HepG2 (cell line): Measurements from ENCODE around the gene NDOR1. TPM values are rescaled to one million over a fixed set of nuclear protein-coding genes. Genes with fewer than 3 reads are reported as not detected.
A peak's percentile ranks its signal among the peaks of the same experiment; 100 is the strongest.

Source experiments
- CREB1 ChIP-seq, 2 experiments: fragments of 450-650 bp in 1 of 2; IDR thresholded peaks; 2 replicates each; pipeline ENCODE4 v1.6.1; 2016 to 2017; ENCODE audit warnings: control low read depth in 1 of 2, mild to moderate bottlenecking in 1 of 2, missing compliant biosample characterization in 1 of 2, missing genetic modification characterization in 1 of 2
- EZH2 ChIP-seq: conservative IDR thresholded peaks from 2 replicates; pipeline ENCODE4 v1.6.1; 2012; ENCODE audit warnings: mild to moderate bottlenecking, low read depth, low read length, moderate library complexity
- FOXC1 ChIP-seq: sonication (generic); formaldehyde crosslinking; IDR thresholded peaks from 2 replicates; pipeline ENCODE4 v1.8.0; 2022; ENCODE audit warnings: mild to moderate bottlenecking, missing genetic modification reagents, borderline replicate concordance
- MYC ChIP-seq: sonication (generic); formaldehyde crosslinking; IDR thresholded peaks from 2 replicates; pipeline ENCODE4 v1.9.0; 2021; ENCODE audit warnings: missing genetic modification reagents, borderline replicate concordance
- RBM22 ChIP-seq: fragments of 200-400 bp; formaldehyde crosslinking; optimal IDR thresholded peaks from 2 replicates; pipeline ENCODE3; 2017; ENCODE audit warnings: mild to moderate bottlenecking, low read length, moderate library complexity
- SAP130 ChIP-seq: IDR thresholded peaks from 2 replicates; pipeline ENCODE4 v1.6.1; 2016; ENCODE audit warnings: low read depth
- SCMH1 ChIP-seq: sonication (generic); formaldehyde crosslinking; IDR thresholded peaks from 2 replicates; pipeline ENCODE4 v1.9.0; 2021; ENCODE audit warnings: missing genetic modification reagents, mild to moderate bottlenecking, borderline replicate concordance
- SNAPC2 ChIP-seq: sonication (generic); formaldehyde crosslinking; IDR thresholded peaks from 2 replicates; pipeline ENCODE4 v1.8.1; 2022; ENCODE audit warnings: mild to moderate bottlenecking, missing genetic modification reagents
- ZNF333 ChIP-seq: sonication (generic); formaldehyde crosslinking; IDR thresholded peaks from 2 replicates; pipeline ENCODE4 v1.4.0; 2020; ENCODE audit warnings: mild to moderate bottlenecking, missing genetic modification reagents, borderline replicate concordance
- ZNF564 ChIP-seq: sonication (generic); formaldehyde crosslinking; IDR thresholded peaks from 2 replicates; pipeline ENCODE4 v1.8.1; 2023; ENCODE audit warnings: mild to moderate bottlenecking, missing genetic modification reagents
- ZNF569 ChIP-seq: sonication (generic); formaldehyde crosslinking; IDR thresholded peaks from 2 replicates; pipeline ENCODE4 v1.5.0; 2020; ENCODE audit warnings: mild to moderate bottlenecking, missing genetic modification reagents, moderate library complexity, borderline replicate concordance
- polyA plus RNA-seq, 8 experiments: library from polyadenylated mRNA; depleted of rRNA in 3 of 8; stranded (reverse) in 7 of 8; unstranded in 1 of 8; fragments of >200 nt; fragmentation: Illumina TruSeq in 4 of 8; extraction: Trizol in 4 of 8; gene quantifications; 2 replicates each; pipeline versions ENCODE4 v1.2.1 to v1.2.3, GENCODE V29; 2011 to 2016; ENCODE audit warnings: low read depth in 4 of 8, missing spikeins in 1 of 8, mixed read lengths in 1 of 8; ENCODE audit not compliant: insufficient read depth in 1 of 8
- total RNA-seq, 5 experiments: library from RNA; depleted of rRNA; stranded (reverse); fragments of >200 nt; fragmentation: Illumina TruSeq; extraction: Trizol; gene quantifications; 2 replicates each; pipeline ENCODE4 v1.2.3, GENCODE V29; 2016; ENCODE audit warnings: low read depth in 1 of 5
- TF ChIP-seq, protein P1 (sequence below): sonication (generic); formaldehyde crosslinking; IDR thresholded peaks from 2 replicates; pipeline ENCODE4 v1.8.0; 2022; ENCODE audit warnings: missing genetic modification reagents, mild to moderate bottlenecking, inconsistent platforms, borderline replicate concordance
- TF ChIP-seq, protein P2 (sequence below): sonication (generic); formaldehyde crosslinking; IDR thresholded peaks from 2 replicates; pipeline ENCODE4 v1.5.0; 2020; ENCODE audit warnings: mild to moderate bottlenecking, missing genetic modification reagents, borderline replicate concordance

The NDOR1 gene
- total and polyA plus RNA-seq, 2 of the 13 experiments (the other 11 are each of a cell fraction or from before 2014, with no cell fraction given), result 3.6 to 8.7 TPM

DNA sequence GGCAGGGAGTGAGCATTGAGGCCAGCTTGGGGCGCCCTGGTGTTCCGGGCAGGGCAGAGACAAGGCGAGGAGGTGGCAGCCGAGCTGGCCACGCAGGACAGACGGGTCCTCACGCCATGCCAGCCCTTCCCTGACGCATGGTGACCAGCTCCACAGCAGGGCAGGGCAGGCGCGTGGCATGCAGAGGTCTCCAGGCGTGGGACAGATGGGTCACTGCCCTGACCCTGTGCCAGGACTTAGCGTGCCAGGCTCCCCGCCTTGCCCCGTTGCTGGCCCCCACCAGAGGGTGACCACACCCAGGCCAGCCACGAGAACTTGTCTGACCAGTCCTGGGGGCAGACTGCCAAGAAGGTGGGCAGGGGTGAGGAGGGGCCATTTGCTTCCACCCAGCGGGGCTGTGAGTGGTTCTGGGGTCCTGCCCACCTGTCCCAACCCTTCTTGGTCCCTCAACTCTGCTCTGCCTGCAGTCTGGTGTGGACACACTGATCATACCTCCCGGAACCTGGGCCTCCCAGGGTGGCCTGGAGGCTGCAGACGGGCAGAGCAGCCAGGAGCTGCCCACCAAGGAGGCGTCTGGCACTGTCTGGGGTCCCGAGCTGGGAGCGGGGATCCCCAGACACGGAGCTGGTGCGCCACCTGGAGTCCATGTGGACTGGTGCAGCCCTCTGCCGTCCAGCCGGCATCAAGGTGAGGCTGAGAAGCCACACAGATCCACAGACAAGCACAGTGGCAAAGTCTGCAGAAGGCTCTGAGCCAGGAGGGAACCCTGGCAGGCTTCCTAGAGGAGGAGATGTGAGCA is 21.8 kb downstream of the NDOR1 start, which contains the start of gene RNF224 (continued):
- no peak for TF ChIP-seq ZNF569 (CRISPR knock-in tag)
- no peak for TF ChIP-seq SNAPC2 (CRISPR knock-in tag)
- TF ChIP-seq, protein P1, sequence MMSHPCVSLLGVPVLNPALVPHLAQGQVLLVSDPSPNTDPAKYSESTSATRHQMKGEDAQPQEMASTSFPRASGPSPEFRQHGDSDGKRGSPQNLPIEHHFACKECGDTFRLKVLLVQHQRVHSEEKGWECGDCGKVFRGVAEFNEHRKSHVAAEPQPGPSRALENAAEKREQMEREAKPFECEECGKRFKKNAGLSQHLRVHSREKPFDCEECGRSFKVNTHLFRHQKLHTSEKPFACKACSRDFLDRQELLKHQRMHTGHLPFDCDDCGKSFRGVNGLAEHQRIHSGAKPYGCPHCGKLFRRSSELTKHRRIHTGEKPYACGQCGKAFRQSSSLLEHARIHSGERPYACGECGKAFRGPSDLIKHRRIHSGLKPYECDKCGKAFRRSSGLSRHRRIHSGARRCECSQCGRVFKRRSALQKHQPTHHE, result no peak
- no peak for TF ChIP-seq ZNF564
- no peak for TF ChIP-seq CREB1 (IDR thresholded peaks at IDR 0.05)
- no peak for TF ChIP-seq CREB1 (CRISPR knock-in tag; IDR thresholded peaks at IDR 0.05)
- peak; percentile 50; the same call in 1 of the 2 replicates for TF ChIP-seq SAP130 (CRISPR knock-in tag)
- TF ChIP-seq, protein P2, sequence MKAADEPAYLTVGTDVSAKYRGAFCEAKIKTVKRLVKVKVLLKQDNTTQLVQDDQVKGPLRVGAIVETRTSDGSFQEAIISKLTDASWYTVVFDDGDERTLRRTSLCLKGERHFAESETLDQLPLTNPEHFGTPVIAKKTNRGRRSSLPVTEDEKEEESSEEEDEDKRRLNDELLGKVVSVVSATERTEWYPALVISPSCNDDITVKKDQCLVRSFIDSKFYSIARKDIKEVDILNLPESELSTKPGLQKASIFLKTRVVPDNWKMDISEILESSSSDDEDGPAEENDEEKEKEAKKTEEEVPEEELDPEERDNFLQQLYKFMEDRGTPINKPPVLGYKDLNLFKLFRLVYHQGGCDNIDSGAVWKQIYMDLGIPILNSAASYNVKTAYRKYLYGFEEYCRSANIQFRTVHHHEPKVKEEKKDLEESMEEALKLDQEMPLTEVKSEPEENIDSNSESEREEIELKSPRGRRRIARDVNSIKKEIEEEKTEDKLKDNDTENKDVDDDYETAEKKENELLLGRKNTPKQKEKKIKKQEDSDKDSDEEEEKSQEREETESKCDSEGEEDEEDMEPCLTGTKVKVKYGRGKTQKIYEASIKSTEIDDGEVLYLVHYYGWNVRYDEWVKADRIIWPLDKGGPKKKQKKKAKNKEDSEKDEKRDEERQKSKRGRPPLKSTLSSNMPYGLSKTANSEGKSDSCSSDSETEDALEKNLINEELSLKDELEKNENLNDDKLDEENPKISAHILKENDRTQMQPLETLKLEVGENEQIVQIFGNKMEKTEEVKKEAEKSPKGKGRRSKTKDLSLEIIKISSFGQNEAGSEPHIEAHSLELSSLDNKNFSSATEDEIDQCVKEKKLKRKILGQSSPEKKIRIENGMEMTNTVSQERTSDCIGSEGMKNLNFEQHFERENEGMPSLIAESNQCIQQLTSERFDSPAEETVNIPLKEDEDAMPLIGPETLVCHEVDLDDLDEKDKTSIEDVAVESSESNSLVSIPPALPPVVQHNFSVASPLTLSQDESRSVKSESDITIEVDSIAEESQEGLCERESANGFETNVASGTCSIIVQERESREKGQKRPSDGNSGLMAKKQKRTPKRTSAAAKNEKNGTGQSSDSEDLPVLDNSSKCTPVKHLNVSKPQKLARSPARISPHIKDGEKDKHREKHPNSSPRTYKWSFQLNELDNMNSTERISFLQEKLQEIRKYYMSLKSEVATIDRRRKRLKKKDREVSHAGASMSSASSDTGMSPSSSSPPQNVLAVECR (CRISPR knock-in tag), result peak; percentile 29; the same call in 1 of the 2 replicates
- 0 out of 2 replicates have a peak, but pooled peaks have one; percentile 31 for TF ChIP-seq MYC (CRISPR knock-in tag)
- TF ChIP-seq SCMH1 (CRISPR knock-in tag), result no peak
- TF ChIP-seq FOXC1 (CRISPR knock-in tag), result no peak
- TF ChIP-seq ZNF333 (CRISPR knock-in tag), result no peak
- TF ChIP-seq EZH2, result no peak
- peak; percentile 47 for TF ChIP-seq RBM22
